ENCODE data around the gene CHD5. TPM values are rescaled to one million over a fixed set of nuclear protein-coding genes. Genes with fewer than 3 reads are reported as not detected.

CHD5 gene
- polyA plus RNA-seq, 1 experiment = 0.02 TPM

DNA sequence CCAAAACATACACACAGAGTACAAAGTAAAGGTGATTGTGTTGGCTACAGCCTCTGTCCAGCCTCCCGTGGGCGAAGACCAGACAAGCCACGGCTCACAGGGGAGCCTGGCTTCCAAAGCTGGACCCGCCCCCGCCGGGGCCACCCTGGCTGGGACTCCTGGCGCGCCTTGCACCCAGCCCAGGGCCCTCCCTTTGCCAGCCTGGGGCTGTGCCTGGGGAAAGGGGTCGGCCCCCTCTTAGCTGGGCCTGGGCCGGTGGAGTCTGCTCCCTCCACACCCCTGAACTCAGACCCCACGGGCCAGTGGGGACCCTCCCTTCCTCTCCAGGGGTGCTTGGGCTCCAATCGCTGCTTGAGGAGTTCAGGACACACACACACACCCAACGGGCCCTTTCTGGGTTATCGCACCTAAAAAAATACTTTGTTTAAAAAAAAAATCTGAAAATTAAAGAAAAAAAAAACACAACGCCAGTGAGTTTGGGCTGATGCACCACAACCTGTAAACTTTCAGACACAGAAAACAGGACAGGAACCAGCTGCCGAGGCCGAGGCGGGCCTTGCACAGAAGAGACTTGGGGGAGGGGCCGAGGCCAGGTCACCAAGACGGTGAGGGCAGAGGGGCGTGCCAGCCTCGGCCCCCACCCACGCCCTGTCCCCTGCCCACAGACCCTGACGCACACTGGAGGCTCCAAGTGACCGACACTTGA lies 78.1 kb downstream of the CHD5 start:
- H3K9me3 ChIP-seq (ENCODE audit: control insufficient read depth, insufficient read depth, low read length) = no peaks in the 10 kb centered on the region; the same call in 1 of the 2 replicates
- no peak for DNase-seq (ENCODE audit: low read depth, low spot score)
- TF ChIP-seq, protein P1, sequence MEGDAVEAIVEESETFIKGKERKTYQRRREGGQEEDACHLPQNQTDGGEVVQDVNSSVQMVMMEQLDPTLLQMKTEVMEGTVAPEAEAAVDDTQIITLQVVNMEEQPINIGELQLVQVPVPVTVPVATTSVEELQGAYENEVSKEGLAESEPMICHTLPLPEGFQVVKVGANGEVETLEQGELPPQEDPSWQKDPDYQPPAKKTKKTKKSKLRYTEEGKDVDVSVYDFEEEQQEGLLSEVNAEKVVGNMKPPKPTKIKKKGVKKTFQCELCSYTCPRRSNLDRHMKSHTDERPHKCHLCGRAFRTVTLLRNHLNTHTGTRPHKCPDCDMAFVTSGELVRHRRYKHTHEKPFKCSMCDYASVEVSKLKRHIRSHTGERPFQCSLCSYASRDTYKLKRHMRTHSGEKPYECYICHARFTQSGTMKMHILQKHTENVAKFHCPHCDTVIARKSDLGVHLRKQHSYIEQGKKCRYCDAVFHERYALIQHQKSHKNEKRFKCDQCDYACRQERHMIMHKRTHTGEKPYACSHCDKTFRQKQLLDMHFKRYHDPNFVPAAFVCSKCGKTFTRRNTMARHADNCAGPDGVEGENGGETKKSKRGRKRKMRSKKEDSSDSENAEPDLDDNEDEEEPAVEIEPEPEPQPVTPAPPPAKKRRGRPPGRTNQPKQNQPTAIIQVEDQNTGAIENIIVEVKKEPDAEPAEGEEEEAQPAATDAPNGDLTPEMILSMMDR (IDR thresholded peaks at IDR 0.05; ENCODE audit: low read depth, low read length) = no peak
- H3K27me3 ChIP-seq (ENCODE audit: control insufficient read depth, insufficient read depth, low read length) = peaks cover 9% of the 10 kb centered on the region
- no peak overlapping the region for H3K4me3 ChIP-seq (ENCODE audit: low read depth, low read length)
- H3K27ac ChIP-seq (ENCODE audit: low read depth, low read length) = no peak overlapping the region
- ChIA-PET CTCF (interaction anchor here (0.5 kb wide), 1 partner anchor 50 kb away, joined by 3 read pairs; no protein-coding TSS in a partner anchor), POLR2A (no interaction called here)

DNA sequence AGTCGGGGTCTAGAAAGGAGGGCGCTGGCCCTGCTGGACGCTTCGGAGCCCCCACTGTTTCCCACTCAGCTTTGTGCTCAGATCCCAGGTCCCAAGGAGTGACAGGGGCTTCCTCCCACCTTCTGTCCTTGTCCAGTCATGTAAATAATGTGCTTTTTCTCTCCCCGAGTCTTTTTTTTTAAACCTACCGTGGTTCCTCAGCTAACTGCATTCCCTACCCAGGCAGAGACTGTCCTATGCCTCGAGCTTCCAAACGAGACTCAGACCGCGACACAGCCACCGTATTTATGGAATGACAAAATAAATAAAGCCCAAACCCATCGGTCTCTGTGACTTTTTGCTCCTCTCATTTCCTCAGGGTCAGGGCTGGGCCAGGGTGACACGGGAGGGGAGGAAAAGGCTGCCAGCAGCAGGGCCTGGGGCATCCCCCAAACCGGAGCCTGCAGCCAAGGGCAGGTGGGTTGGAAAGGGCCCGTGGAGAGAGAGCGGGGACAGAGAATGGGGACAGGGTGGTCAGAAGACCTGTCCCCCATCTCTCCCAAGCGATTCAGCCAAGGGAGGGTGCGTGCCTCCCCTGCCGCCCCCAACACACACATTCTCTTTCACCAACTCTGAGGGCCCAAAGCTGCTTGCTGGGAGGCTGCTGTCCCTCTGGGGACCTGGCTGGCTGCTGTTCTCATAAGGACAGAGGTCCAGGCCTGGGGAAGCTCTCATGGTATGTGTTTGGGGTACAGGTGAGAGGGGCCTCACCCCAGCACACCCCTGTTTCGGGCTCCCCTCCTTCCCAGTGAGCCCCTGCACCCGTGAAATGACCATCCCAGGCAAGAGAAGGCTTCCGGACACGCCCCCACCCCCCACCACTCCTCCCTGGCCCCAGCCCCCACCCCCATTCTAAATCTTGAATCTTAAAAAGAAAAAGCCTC lies 79.0 kb downstream of the CHD5 start:
- H3K4me3 ChIP-seq (ENCODE audit: low read depth, low read length) = no peak overlapping the region
- no peaks in the 10 kb centered on the region; the same call in 1 of the 2 replicates for H3K9me3 ChIP-seq (ENCODE audit: control insufficient read depth, insufficient read depth, low read length)
- no peak overlapping the region for H3K27ac ChIP-seq (ENCODE audit: low read depth, low read length)
- peaks cover 11% of the 10 kb centered on the region for H3K27me3 ChIP-seq (ENCODE audit: control insufficient read depth, insufficient read depth, low read length)
- CTCF ChIA-PET = interaction anchor here (0.5 to 0.6 kb wide), 2 partner anchors 49 to 104 kb away, joined by 3 to 4 read pairs; no protein-coding TSS in a partner anchor
- TF ChIP-seq, protein P1 (IDR thresholded peaks at IDR 0.05; ENCODE audit: low read depth, low read length) = no peak
- POLR2A ChIA-PET = no interaction called here
- no peak for DNase-seq (ENCODE audit: low read depth, low spot score)

DNA sequence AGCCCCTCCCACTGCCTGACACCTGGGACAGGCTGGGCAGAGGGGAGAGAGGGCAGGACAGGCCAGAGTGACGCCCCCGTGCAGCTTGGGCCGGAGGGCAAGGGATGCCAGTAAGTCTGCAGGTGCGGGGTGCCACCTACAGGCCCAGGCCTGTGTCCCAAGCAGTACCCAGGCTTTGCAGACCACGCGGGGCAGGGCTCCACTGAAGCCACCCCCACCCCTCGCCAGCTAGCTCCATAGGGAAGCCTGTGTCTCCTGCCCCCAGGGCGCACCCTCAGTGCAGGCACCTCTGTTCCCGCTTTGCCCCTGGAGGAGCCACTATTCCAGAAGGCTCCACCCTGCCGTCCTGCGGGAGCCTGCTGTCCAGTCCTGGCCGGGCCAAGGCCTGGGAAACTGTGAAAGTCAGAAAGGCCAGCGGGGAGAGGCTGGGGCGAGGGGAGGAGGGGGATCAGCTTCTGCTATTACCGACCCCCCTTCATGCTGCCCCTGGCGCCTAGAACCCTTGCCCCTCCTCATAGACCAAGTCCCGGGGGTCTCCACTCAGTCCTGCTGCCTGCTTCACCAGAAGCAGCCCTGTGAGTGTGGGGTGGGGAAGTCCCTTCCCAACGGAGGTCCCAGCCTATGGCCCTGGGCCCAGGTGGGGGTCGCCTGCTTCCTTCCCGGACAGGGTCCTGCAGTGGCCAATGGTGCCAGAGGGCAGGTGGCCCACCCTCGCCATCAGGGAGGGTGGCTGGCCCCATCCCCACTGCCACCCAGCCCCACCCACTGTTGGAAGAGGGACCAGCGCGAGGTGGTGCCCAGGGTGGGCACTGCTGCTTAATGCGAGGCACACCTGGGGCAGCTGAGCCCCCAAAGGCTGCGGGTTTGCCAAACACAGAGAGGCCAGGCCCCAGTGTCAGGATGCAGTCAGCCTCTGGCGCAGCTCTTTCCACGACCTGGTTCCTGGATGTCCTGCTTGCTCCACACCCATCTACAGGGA lies 80.0 kb downstream of the CHD5 start:
- no peak overlapping the region for H3K4me3 ChIP-seq (ENCODE audit: low read depth, low read length)
- no peak for DNase-seq (ENCODE audit: low read depth, low spot score)
- no peaks in the 10 kb centered on the region; the same call in 1 of the 2 replicates for H3K9me3 ChIP-seq (ENCODE audit: control insufficient read depth, insufficient read depth, low read length)
- peaks cover 11% of the 10 kb centered on the region for H3K27me3 ChIP-seq (ENCODE audit: control insufficient read depth, insufficient read depth, low read length)
- ChIA-PET CTCF (no interaction called here), POLR2A (no interaction called here)
- TF ChIP-seq, protein P1 (IDR thresholded peaks at IDR 0.05; ENCODE audit: low read depth, low read length) = no peak
- no peak overlapping the region for H3K27ac ChIP-seq (ENCODE audit: low read depth, low read length)

DNA sequence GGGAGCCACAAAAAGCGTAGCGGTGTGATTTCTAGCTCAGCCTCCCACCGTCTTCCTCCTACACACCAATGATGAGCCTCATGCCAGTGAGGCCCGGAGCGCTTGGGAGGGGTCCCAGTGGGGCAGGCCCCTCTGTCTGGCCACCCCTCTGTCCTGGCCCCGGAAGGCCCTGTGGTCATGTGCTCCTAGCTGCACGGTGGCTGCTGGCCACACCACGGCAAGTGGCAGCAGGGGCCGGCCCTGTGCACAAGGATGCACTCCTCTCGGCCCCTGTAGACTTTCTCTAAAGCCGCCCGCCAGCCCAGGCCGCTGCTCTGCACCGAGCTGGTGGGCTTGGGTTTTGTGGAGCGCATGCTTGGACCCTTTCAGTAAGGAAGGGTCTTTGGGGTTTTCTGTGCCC lies 80.8 kb downstream of the CHD5 start:
- POLR2A ChIA-PET = no interaction called here
- peaks cover 11% of the 10 kb centered on the region for H3K27me3 ChIP-seq (ENCODE audit: control insufficient read depth, insufficient read depth, low read length)

More for the DNA sequence above, 80.8 kb downstream of the CHD5 start:
- H3K27ac ChIP-seq (ENCODE audit: low read depth, low read length) = no peak overlapping the region
- H3K4me3 ChIP-seq (ENCODE audit: low read depth, low read length) = no peak overlapping the region
- CTCF ChIA-PET = no interaction called here
- no peak for DNase-seq (ENCODE audit: low read depth, low spot score)
- TF ChIP-seq, protein P1 (IDR thresholded peaks at IDR 0.05; ENCODE audit: low read depth, low read length) = no peak
- H3K9me3 ChIP-seq (ENCODE audit: control insufficient read depth, insufficient read depth, low read length) = no peaks in the 10 kb centered on the region; the same call in 1 of the 2 replicates

All from AG04450 (cell line).